HepG2 (cell line): ENCODE data around the gene CROT. TPM values are rescaled to one million over a fixed set of nuclear protein-coding genes. Genes with fewer than 3 reads are reported as not detected.

ENCODE experiments used
- CEBPZ ChIP-seq: IDR thresholded peaks from 2 replicates; pipeline ENCODE4 v1.6.1; 2012; ENCODE audit warnings: low read length, improper control_type of control experiment
- HBP1 ChIP-seq: IDR thresholded peaks from 2 replicates; pipeline ENCODE4 v1.6.1; 2016; ENCODE audit warnings: low read depth, control low read depth
- NFYB ChIP-seq: sonication (generic); formaldehyde crosslinking; IDR thresholded peaks from 2 replicates; pipeline ENCODE4 v1.4.0; 2020; ENCODE audit warnings: missing genetic modification reagents
- PBX3 ChIP-seq: sonication (generic); formaldehyde crosslinking; IDR thresholded peaks from 2 replicates; pipeline ENCODE4 v1.8.1; 2023; ENCODE audit warnings: missing genetic modification reagents, inconsistent platforms, borderline replicate concordance
- PREB ChIP-seq: sonication (generic); formaldehyde crosslinking; IDR thresholded peaks from 2 replicates; pipeline ENCODE4 v1.4.0; 2020; ENCODE audit warnings: missing genetic modification reagents
- SP4 ChIP-seq: sonication (generic); formaldehyde crosslinking; IDR thresholded peaks from 2 replicates; pipeline ENCODE4 v1.8.1; 2023; ENCODE audit warnings: mild to moderate bottlenecking, missing genetic modification reagents
- TBP ChIP-seq: sonication (generic); formaldehyde crosslinking; IDR thresholded peaks from 2 replicates; pipeline ENCODE4 v1.5.0; 2020; ENCODE audit warnings: missing genetic modification reagents
- ZFP36L1 ChIP-seq: sonication (generic); formaldehyde crosslinking; IDR thresholded peaks from 2 replicates; pipeline ENCODE4 v1.8.0; 2022; ENCODE audit warnings: mild to moderate bottlenecking, missing genetic modification reagents, moderate library complexity
- ZNF280D ChIP-seq: sonication (generic); formaldehyde crosslinking; IDR thresholded peaks from 2 replicates; pipeline ENCODE4 v1.5.1; 2020; ENCODE audit warnings: mild to moderate bottlenecking, missing genetic modification reagents
- ZNF430 ChIP-seq: sonication (generic); formaldehyde crosslinking; IDR thresholded peaks from 2 replicates; pipeline ENCODE4 v1.9.0; 2021; ENCODE audit warnings: mild to moderate bottlenecking, missing genetic modification reagents
- ZNF484 ChIP-seq: sonication (generic); formaldehyde crosslinking; IDR thresholded peaks from 2 replicates; pipeline ENCODE4 v1.5.1; 2020; ENCODE audit warnings: mild to moderate bottlenecking, low read depth, missing genetic modification reagents, borderline replicate concordance
- ZNF598 ChIP-seq: sonication (generic); formaldehyde crosslinking; IDR thresholded peaks from 2 replicates; pipeline ENCODE4 v1.5.1; 2020; ENCODE audit warnings: mild to moderate bottlenecking, missing genetic modification reagents, borderline replicate concordance
- ZNF781 ChIP-seq: sonication (generic); formaldehyde crosslinking; IDR thresholded peaks from 2 replicates; pipeline ENCODE4 v1.5.1; 2020; ENCODE audit warnings: borderline replicate concordance, mild to moderate bottlenecking, missing genetic modification reagents; ENCODE audit errors: not compliant biosample characterization
- ZNF790 ChIP-seq: sonication (generic); formaldehyde crosslinking; IDR thresholded peaks from 2 replicates; pipeline ENCODE4 v1.8.0; 2022; ENCODE audit warnings: missing genetic modification reagents, mild to moderate bottlenecking, borderline replicate concordance
- ZSCAN31 ChIP-seq: sonication (generic); formaldehyde crosslinking; IDR thresholded peaks from 2 replicates; pipeline ENCODE4 v1.5.0; 2020; ENCODE audit warnings: low read depth, mild to moderate bottlenecking, missing genetic modification reagents
- polyA plus RNA-seq, 8 experiments: library from polyadenylated mRNA; depleted of rRNA in 3 of 8; stranded (reverse) in 7 of 8; unstranded in 1 of 8; fragments of >200 nt; fragmentation: Illumina TruSeq in 4 of 8; extraction: Trizol in 4 of 8; gene quantifications; 2 replicates each; pipeline versions ENCODE4 v1.2.1 to v1.2.3, GENCODE V29; 2011 to 2016; ENCODE audit warnings: low read depth in 4 of 8, missing spikeins in 1 of 8, mixed read lengths in 1 of 8; ENCODE audit not compliant: insufficient read depth in 1 of 8
- total RNA-seq, 5 experiments: library from RNA; depleted of rRNA; stranded (reverse); fragments of >200 nt; fragmentation: Illumina TruSeq; extraction: Trizol; gene quantifications; 2 replicates each; pipeline ENCODE4 v1.2.3, GENCODE V29; 2016; ENCODE audit warnings: low read depth in 1 of 5

The CROT gene
- total and polyA plus RNA-seq, 2 of the 13 experiments (the other 11 are each of a cell fraction or from before 2014, with no cell fraction given): 5.0 to 13.7 TPM

- TF ChIP-seq CEBPZ: no peak
- peak; percentile 73; the same call in 1 of the 2 replicates for TF ChIP-seq ZNF790 (CRISPR knock-in tag)
- peak; percentile 93 for TF ChIP-seq ZSCAN31 (CRISPR knock-in tag)
- 0 out of 2 replicates have a peak, but pooled peaks have one; percentile 0 for TF ChIP-seq HBP1 (CRISPR knock-in tag)
- peak; percentile 84 for TF ChIP-seq ZNF598 (CRISPR knock-in tag)
- TF ChIP-seq ZNF280D (CRISPR knock-in tag): peak; percentile 67; the same call in 1 of the 2 replicates
- TF ChIP-seq ZNF484 (CRISPR knock-in tag): no peak
- TF ChIP-seq ZNF781: peak; percentile 77
- TF ChIP-seq ZNF430: peak; percentile 91
- TF ChIP-seq PREB (CRISPR knock-in tag): no peak
- peak; percentile 98 for TF ChIP-seq SP4 (CRISPR knock-in tag)
- TF ChIP-seq NFYB: peak; percentile 96
- TF ChIP-seq ZFP36L1 (CRISPR knock-in tag): peak; percentile 94
- TF ChIP-seq TBP: no peak
- TF ChIP-seq PBX3 (CRISPR knock-in tag): no peak
Observed at GRCh38 chr7:87345166-87345927, at the start of gene CROT (continued).
